Fibroblast of villous mesenchyme (primary cell): ENCODE measurements around the gene DDX24. TPM values are rescaled to one million over a fixed set of nuclear protein-coding genes. Genes with fewer than 3 reads are reported as not detected.

Source experiments
- DNase-seq: peaks from one replicate; pipeline ENCODE4 v3.0.0-alpha.2; 2010; ENCODE audit warnings: low read depth
- H3K4me3 ChIP-seq: 2 replicates; pipeline ENCODE4 v1.5.1; 2011; ENCODE audit warnings: low read depth, mild to moderate bottlenecking, low read length
- CTCF ChIP-seq: IDR thresholded peaks from 2 replicates; pipeline ENCODE4 v1.5.1; 2012; ENCODE audit warnings: low read depth, mild to moderate bottlenecking, low read length; ENCODE audit not compliant: insufficient read depth
- total RNA-seq: library from RNA; depleted of rRNA; stranded (reverse); fragments of >200 nt; gene quantifications from 2 replicates; pipeline ENCODE4 v1.2.3, GENCODE V29; 2012

DDX24 gene
- total RNA-seq, 1 donor, result 128 TPM

GRCh38 chr14:94021416-94022157 lies 59.4 kb downstream of the DDX24 start:
- no peak for DNase-seq
- TF ChIP-seq CTCF, result no peak
- no peak overlapping the region for H3K4me3 ChIP-seq

GRCh38 chr14:94021001-94021400 lies 60.0 kb downstream of the DDX24 start:
- no peak overlapping the region for H3K4me3 ChIP-seq
- DNase-seq, result no peak
- no peak for TF ChIP-seq CTCF

- H3K4me3 ChIP-seq, result no peak overlapping the region
- DNase-seq, result no peak
- TF ChIP-seq CTCF, result no peak
Measured at GRCh38 chr14:94020267-94020666, 60.7 kb downstream of the DDX24 start.

GRCh38 chr14:94019329-94019728 lies 61.7 kb downstream of the DDX24 start:
- no peak for DNase-seq
- no peak for TF ChIP-seq CTCF
- no peak overlapping the region for H3K4me3 ChIP-seq

- no peak overlapping the region for H3K4me3 ChIP-seq
- TF ChIP-seq CTCF, result no peak
- no peak for DNase-seq
Measured at GRCh38 chr14:94018308-94018707, 62.7 kb downstream of the DDX24 start.

- TF ChIP-seq CTCF, result no peak
- no peak overlapping the region for H3K4me3 ChIP-seq
Measured at GRCh38 chr14:94016446-94016976, 64.5 kb downstream of the DDX24 start.

GRCh38 chr14:94015223-94015622 lies 65.8 kb downstream of the DDX24 start:
- no peak for DNase-seq
- no peak for TF ChIP-seq CTCF
- H3K4me3 ChIP-seq, result no peak overlapping the region

More at GRCh38 chr14:94016446-94016976, 64.5 kb downstream of the DDX24 start:
- no peak for DNase-seq
